Myocyte (in vitro differentiated cells): ENCODE results near the gene RPS24. TPM values are rescaled to one million over a fixed set of nuclear protein-coding genes. Genes with fewer than 3 reads are reported as not detected.

Experiments used
- DNase-seq: peaks from one replicate; pipeline ENCODE4 v3.0.0-alpha.2; 2012; ENCODE audit warnings: low read depth
- total RNA-seq: library from RNA; depleted of rRNA; stranded (reverse); fragments of >200 nt; gene quantifications from 2 replicates; pipeline ENCODE4 v1.2.3, GENCODE V29; 2014

Gene RPS24
- total RNA-seq, 1 donor from 2014 or later: 1,980 TPM

DNA sequence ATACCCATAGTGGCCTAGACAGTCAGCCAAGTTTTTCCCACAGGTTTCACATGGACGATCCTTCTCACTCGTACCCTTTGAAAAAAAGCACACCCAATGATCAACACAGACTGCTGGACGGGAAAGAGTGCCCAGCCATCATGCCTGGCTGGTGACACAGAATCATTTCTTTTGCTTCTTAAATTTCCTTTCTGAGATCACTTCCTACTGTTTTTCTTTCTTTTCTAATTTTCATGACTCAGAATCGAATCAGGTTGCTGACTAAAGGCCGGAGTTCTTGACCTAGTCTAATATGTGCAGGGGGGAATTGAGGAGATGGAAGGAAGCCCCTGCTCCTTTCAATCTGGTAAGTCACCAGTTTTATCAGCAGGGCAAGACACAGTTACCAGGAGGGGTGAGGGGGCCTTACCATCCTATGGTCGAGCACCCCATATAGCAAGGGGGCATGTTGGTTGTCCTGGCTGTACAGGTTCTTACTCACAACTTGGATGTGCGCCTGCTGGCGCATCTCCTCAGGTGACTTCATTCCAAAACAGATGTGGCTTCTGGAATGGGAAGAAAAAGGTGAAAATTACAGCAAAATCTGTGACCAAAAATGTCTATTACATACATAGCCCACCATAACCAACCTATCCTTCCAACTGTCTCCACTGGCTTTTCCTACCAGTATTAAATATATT is 7.8 kb upstream of the RPS24 start:
- DNase-seq: no peak

DNA sequence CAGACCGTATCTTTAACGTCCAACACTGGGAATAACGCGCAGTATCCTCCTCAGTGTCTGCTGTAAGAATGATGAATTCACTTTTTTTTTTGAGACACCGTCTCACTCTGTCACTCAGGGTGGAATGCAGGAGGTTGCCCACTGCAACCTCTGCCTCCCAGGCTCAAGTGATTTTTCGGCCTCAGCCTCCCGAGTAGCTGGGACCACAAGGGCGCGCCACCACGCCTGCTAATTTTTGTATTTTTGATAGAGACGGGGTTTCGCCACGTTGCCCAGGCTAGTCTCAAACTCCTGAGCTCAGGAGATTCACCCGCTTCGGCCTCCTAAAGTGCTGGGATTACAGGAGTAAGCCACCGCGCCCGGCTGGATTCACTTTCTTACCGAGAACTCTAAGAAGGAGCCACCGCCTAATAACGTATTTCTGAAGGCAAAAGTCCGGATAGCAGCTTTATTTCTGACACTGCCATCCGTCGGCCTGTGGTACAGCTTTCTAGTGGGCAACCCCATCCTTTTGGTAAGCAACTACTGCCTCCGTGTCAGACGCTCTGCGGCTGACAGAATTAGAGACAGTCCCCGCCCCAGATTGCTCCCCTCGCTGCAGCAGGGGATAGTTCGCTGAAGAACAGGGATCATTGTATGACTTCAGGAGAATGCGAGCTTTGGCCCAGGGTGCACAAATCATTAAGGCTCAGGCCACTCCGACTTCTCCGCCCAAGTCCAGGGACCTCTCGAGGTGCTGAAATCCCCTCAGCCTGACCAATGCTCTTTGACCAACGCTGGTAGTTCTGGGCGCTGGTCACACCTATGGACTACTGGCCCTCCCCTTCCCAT is 5.0 kb upstream of the RPS24 start:
- no peak for DNase-seq

DNA sequence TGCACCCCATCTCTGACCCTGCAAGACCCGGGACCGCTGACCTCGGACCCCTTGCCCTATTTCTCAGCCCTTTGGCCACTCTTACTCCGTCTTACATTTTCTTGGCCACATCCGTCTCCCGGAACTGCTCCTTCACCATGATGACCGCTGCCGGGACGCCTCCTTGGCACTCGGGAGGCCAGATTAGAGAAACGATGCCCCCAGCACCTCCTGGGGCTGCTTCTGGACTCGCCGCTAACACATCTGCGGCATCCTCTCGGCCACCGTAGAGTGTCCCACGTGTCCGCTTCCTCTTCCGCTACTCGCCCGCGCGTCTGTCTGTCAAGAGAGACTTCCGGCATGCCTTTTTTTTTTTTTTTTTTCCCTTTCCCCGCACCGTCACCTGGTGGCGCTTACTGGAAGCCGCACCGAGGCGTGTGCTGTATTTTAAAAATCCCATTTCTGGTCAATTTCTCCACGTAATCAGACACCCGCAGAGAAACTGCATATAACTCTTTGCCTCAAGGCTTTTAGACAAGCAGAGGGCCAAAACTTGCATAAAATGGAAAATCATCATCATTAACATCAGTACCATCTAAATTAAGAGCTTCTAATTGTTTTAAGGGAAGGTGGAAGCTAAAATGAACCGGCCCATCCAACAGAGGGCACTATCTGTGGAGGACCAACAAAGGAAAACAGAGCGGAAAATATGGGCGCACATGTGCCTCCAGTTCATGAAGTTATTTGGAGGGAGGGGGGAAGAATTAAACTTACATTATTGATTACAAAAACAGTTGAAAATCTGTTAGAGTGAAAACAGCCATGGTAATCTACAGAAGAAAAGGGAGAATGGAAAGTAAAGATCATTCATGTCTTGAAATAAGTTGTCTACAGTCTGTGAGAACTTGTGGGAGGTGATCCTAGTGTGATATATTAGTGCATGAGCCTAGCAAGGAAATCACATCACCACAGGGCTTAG is 4.1 kb upstream of the RPS24 start, which contains the start of gene POLR3A:
TSS of gene POLR3A (minus strand) at position 247 of the 958 bp plus-strand sequence. CDS start at position 139, 108 bp downstream.
- peak; percentile 99 for DNase-seq

DNA sequence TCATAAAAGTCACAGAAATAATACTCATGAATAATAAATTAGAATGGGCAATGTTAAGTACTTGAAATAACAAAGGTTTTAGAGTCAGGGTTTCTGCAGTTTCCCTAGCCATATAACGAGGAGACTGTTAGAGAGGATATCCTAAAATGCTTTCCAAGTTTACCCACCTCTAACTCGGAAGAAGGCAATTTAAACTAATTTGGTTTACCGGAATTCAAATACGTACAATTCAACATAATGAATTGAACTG is 351 bp upstream of the RPS24 start:
- DNase-seq: no peak

DNA sequence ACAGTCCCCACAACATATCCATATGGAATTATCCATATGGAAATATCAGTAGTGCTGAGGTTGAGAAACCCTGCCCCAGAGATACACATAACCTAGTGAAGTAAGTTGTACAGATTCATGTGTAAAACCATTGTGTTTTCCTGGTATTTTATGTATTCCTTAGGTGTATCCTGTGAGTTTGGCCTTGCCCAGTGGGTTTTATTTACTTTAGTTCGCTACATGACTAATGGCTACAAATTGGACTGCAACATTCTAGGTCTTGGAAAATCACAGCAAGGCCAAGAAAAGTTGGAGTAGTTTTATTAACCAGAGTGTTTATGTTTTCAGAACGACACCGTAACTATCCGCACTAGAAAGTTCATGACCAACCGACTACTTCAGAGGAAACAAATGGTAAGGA is 1.4 kb downstream of the RPS24 start:
- DNase-seq: no peak

DNA sequence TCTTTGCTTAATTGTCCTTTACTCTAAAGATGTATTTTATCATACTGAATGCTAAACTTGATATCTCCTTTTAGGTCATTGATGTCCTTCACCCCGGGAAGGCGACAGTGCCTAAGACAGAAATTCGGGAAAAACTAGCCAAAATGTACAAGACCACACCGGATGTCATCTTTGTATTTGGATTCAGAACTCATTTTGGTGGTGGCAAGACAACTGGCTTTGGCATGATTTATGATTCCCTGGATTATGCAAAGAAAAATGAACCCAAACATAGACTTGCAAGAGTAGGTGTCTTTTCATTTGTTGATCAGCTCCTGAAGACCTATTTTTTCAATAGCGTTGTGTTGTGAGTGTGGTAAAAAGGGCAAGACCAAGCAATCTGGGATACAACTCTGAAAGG is 1.8 kb downstream of the RPS24 start:
- DNase-seq: no peak

DNA sequence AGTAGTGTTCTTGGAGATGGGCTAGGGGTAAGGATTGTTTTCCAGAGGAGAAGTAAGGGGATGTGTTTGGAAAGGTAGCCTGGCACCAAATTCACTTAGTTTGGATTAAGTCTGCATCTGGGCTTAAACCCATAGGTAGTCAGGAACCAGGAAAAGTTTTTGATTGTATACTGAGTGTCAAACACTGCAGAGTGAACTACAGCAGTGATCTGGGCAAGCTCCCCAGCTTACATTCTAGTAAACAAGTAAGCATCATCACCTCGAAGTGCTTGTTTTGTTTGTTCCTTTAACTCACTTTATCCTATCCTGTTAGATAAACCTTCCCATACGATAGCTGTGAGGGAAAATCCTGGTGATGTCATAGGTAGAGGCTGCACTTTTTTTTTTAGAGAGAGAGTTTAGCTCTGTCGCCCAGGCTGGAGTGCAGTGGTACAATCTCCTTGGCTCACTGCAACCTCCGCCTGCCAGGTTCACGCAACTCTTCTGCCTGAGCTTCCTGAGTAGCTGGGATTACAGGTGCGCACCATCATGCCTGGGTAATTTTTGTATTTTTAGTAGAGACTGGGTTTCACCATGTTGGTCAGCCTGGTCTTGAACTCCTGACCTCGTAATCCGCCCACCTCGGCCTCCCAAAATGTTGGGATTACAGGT is 2.4 kb downstream of the RPS24 start:
- no peak for DNase-seq

DNA sequence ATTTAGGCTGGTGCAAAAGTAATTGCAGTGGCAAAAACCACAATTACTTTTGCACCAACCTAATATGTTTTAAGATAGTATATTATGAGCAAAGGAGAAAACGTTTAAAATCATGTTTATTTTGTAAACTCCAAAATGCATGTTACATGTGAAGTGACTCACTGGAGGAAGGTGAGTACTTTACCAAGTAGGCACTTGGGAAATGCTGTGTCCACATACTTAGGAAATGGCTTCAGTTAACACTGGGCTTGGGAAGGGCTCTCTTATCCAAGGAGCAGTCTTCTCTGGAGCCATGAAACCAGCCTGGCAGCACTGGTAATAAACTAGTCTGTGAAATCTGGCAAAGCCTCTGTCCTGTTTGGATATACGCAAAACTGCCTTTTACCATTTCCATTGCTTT is 4.4 kb downstream of the RPS24 start:
- DNase-seq: no peak

DNA sequence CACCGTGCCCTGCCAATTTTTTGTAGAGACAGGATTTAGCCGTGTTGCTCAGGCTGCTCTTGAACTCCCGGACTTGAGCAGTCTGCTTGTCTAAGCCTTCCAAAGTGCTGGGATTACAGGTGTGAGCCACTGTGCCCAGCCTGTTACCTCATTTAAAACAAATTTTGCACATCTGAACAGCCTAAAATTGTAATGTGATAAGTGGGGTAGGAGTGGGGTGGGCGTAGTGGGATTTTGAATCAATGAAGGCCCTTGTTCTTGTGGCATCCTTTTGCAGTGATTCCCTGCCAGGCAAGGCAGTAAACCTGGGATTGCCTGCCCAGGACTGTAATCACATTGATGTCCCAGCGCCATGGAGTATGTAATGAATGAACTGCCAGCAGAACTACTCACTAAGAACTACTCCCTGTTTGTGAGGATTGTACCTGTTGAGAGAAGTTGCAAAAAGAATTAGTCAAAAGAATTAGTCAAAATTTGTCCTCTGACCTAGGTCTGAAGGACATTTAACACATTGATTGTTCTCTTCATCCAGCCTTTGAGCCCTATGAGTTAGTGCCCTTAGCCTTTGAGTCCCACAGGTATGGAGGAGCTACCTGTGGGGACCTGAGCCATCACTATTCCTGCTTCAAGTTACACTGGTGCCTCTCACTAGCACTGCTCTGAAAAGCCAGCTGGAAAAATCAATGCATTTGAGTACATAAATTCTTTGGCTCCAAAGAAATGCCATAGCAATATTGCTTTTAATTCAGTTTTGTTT is 5.3 kb downstream of the RPS24 start:
- no peak for DNase-seq

DNA sequence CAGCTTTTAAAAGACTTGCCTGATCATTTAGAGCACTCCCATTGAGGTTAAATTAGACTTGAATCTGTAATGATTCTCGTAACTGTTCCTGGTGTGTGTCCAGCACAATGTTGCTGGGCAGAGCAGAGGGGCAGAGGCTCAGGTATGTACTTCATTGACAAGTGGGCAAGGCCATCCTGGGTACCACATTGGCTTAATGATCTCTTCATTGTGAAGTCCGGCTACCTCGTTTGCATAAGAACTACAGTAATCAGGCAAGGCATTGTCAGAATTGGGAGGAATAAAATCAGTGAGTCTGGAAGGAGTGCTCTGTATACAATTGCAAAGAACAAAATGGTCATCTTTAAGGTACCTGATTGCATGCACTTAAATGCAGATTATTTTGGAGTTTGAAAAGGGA is 6.1 kb downstream of the RPS24 start:
- no peak for DNase-seq

DNA sequence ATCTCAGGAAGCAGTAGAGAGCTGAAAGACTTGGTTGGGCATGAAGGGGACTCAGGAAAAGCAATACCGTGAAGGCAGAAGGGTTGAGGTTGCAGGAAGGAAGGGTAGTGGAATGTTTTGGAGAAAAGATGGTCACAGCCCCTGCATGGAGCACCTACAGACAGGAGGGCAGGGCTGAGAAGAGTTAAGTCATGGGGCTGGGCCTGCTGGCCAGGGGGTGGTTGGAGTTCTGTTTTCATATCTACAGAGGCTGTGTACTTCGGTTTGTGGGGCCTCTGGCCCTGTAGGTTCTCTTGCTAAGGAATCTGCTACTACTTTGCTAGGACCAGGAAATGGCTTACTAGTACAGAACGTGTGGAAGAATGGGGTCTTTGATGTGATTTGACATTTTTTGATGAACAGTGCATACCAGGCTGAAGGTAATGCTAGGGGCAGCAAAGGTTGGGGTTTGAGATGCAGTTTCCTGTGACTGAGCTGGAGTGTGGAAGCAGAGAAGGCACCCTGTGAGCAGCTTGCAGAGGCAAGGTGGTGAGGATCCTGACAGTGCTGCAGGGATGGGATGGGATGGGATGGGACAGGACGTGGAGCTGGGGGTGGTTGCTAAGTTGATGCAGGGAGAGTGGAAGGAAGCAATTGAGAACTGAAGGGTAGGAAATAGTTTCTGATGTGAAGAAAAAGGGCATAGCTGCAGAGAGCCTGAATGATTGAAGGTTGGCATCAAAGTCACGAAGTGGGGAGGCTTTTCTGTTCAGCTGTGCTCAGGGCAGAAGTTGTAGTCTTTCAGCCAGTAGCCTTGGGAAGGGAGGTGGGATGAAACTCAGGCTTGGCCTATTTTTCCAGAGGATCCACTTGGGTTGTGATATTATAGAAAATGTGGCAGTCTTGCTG is 7.8 kb downstream of the RPS24 start:
- no peak for DNase-seq

DNA sequence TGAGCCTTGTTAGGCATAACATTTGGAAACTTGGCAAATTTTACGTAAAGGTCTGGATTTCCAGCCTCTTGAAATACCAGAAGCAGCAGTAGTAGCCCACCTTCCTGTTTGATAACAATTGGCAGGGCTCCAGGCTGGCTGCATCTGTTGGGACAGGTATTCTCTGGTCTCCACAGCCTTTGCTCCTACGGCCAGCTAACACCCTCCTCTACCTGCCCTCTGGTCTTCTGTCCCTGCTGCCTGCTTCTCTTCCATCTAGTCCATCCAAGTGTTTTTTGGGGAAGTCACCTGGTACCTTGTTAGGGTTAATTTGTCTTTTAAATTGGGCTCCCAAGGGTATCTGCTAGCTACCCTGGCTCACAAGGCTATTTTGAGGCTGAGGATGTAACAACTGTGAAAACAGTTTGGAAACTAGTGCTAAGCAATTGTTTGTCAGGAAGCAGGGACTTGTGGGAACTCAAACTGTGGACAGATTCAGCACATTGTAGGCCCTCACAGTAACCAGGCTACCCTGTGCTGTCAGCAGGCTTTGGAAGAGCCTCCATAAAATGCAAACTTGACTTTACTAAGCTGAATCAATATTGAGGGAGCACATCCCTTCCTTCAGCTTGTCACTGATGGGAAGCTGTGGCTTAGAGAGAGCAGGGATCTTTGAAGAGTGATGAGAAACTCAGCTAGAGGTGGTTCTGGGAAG is 8.5 kb downstream of the RPS24 start:
- DNase-seq: no peak

DNA sequence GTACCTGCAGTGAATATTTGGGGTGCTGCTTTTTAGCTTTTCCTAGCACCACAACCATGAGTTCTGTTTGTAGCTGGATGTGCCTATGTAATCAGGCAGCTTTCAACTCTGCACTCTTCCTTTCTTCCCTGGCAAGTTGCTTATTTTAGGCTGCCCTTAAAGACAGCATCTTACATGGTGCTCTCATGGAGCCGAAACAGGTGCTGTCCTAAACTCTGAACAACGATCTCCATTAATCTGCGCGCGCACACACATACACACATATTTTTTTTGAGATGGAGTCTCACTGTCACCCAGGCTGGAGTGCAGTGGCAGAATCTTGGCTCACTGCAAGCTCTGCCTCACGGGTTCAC is 9.1 kb downstream of the RPS24 start:
- DNase-seq: no peak

DNA sequence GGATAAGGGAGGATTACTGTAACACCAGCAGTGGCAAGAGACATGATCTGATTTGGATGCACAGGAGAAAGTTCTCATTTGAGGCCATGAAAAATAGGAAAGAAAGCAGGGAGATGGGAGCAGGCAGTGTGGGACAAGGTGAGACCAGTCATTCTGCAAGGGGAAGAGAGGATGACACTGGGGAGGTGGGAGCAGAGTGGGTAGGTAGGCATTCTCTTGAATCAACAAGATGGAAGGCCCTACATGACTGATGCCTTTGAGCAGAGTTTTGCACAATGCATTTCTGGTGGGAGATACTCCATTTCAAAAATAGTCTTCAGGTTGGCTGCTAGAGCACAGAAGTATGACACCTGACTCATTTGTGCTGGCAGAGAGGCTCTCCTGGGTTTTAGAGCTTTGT is 10.5 kb downstream of the RPS24 start:
- no peak for DNase-seq

DNA sequence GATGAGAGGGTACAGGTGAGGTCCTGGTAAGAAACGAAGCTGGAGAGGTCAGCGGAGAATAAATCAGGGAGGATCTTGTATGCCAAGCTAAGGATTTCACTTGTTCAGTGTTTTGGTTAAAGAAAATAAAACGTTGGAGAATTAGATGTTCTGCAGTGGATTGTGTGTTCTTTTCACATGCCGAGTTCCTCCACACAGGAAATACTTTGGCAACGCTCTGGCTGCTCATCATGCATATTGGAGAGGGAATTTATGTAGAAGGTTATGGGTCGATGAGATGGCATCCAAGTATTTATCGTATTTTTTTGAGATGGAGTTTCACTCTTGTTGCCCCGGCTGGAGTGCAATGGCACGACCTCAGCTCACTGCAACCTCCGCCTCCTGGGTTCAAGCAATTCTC is 11.0 kb downstream of the RPS24 start:
- no peak for DNase-seq

DNA sequence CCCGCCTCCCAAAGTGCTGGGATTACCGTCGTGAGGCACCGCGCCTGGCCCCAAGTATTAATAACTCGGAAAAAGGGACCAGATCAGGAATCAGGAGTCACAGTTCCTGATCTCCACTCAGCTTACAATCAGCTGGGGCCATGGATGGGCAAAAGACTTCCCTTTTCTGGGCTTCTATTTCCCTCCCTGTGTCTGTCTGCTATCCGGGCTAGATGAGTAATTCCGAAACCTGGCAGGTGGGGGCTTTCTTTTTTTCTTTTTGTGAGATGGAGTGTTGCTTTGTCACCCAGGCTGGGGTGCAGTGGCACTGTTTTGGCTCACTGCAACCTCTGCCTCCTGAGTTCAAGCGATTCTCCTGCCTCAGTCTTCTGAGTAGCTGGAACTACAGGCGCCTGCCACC is 11.6 kb downstream of the RPS24 start:
- no peak for DNase-seq

DNA sequence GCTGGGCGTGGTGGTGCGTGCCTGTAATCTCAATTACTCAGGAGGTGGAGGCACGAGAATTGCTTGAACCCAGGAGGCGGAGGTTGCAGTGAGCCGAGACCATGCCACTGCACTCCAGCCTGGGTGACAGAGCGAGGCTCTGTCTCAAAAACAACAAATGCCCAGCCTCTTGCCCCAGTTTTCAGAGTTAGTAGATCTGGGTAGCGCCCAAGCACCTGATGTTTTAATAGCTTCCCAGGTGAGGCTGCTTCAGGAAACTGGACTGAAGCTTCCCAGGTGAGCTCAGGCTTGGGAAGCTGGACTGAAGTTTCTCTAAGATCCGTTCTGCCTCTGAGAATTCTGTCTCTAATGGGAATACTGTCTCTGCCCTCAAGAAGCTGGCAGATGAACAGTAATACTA is 12.2 kb downstream of the RPS24 start:
- DNase-seq: no peak

DNA sequence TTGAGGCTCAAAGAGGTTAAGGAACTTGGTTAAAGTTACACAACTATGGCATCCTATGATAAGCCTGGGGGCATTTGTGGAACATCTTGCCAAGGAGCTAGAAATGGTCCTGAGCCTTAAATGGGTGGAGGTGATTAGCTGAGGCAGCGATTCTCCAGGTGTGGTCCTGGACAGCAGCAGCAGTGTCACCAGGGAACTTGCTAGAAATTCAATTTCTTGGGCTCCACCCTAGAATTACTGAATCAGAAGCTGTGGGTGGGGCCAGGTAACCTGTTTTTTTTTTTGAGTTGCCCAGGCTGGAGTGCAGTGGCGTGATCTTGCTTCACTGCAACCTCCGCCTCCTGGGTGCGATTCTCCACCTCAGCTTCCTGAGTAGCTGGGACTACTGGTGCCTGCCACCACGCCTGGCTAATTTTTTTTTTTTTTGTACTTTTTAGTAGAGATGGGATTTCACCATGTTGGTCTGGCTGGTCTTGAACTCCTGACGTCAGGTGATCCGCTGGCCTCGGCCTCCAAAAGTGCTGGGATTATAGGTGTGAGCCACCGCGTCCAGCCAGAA is 13.1 kb downstream of the RPS24 start:
- no peak for DNase-seq
